HG03469 (cell line): ENCODE results near the gene F2RL3.

Experiments used
- ATAC-seq: cut with Tn5 transposase; IDR thresholded peaks from one replicate; pipeline ENCODE4 v1.9.1; 2021; ENCODE audit warnings: mild to moderate bottlenecking, moderate library complexity, moderate number of reproducible peaks; ENCODE audit not compliant: unreplicated experiment

The F2RL3 gene

DNA sequence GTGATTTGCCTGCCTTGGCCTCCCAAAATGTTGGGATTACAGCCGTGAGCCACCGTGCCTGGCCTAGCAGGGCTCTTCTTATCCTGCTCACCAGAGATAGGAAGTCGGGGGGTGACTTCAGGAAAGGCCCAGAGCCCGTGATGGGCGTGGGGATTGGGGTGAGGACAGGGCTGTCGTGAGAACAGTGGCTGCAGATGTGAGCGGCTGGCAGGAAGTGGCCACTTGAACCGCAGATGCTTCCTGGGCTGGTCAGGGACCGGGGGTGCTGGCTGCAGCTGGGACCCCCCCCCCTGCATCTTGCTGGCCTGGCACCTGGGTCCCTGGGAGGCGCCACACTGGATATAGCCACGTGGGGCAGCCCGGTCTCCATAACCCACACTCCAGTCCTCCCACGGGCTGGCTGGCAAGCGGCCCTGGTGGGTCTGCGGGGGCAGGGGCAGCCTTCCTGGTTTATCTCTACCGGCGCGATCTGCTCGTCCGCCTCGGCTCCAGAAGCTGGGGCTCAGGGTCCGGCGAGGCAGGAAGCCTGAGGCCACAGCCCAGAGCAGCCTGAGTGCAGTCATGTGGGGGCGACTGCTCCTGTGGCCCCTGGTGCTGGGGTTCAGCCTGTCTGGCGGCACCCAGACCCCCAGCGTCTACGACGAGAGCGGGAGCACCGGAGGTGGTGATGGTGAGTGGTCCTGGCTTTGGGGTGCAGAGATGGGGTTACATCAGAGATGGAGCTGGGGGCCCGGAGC, at the start of gene F2RL3:
F2RL3 (plus strand) TSS at position 371 of the 737 bp plus-strand sequence; CDS start at position 562, 191 bp downstream.
- ATAC-seq: no peak

DNA sequence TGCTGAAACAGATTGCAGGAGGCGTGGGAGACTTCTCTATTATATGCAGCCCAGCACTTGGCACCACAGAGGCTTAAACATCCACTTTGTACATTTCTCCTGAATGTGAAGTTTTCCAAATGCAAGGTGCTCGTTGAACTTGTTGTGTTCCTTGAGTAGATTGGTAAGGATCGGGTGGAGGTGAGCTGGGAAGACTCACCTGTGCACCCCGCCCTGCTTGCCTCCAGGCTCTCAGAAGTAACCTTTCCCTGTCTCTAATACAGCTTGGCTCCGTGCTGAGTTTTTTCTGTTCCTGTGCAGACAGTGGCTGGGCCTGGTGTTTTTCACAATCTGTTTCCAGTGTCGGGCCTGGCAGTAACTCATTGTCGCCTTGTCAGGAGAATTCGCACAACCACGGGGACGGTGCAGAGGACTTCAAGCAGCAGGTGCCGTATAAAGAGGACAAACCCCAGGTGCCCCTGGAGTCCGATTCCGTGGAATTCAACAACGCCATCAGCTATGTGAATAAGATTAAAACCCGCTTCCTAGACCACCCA, 47.3 kb upstream of the F2RL3 start:
- ATAC-seq: no peak

DNA sequence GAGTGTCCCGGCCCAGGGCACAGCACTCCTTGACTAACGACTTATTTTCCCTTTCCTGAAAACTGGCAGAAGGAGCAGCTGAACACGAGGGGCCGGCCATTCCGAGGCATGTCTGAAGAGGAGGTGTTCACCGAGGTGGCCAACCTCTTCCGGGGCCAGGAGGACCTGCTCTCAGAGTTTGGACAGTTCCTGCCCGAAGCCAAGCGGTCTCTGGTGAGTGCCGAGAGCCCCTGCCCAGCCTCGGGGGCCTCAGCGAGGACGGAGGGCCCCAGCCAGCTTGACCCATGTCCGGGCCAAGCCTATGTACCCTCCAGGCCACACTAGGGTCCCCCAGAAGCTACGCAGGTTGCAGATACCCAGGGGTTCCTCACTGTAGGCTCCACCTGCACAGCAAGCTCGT, 41.9 kb upstream of the F2RL3 start:
- ATAC-seq: no peak

DNA sequence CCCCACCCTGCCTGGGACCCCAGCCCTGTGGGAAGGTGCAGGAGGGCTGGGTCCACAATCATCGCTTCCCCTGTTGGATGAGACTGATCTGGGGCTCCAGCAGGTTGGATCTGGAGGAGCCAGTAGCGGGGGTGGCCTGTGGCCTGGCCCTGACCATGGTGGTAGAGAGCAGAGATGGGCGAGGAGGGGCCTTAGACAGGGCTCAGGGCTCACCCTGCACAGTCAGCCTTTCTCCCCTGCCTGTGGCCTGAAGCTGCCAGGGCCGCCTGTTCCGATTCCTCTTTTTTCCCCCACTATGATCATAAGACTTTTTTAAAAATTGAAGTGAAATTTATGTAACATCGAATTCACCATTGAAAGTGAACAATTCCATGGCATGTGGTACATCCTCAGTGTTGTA, 41.4 kb upstream of the F2RL3 start:
- ATAC-seq: no peak

DNA sequence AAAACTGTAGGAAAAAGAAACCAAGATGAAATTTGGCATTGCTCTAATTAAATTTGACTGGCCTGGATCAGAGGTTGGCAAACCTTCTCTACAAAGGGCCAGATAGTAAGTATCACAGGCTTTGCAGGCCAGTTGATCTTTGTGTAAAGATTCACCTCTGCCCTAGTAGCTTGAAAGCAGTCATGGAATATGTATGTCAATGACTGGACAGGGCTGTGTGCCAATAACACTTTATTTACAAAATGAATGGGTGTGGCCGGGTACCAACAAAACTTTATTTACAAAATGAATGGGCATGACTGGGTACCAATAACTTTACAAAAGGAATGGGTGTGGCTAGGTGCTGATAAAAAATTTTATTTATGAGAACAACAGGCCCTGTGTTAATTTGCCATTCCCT, 39.6 kb upstream of the F2RL3 start:
- ATAC-seq: no peak

DNA sequence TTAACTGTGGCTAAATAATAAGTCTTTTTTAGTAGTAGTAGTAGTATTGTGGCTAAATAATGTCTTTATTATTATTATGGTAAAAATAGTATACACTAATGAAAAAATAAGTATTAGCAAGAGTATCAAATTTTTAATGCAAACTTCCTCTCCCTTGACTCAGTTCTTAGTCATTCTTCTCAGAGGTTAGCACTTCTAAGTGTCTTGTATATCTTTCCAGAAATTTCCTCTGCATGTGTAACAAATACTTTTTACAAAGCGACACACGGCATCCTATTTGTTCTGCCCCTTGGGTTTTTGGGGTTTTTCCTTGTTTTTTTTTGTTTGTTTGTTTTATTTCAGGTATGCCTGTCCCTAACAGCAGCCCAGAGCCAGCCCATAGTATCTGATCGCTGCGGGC, 38.7 kb upstream of the F2RL3 start:
- no peak for ATAC-seq

DNA sequence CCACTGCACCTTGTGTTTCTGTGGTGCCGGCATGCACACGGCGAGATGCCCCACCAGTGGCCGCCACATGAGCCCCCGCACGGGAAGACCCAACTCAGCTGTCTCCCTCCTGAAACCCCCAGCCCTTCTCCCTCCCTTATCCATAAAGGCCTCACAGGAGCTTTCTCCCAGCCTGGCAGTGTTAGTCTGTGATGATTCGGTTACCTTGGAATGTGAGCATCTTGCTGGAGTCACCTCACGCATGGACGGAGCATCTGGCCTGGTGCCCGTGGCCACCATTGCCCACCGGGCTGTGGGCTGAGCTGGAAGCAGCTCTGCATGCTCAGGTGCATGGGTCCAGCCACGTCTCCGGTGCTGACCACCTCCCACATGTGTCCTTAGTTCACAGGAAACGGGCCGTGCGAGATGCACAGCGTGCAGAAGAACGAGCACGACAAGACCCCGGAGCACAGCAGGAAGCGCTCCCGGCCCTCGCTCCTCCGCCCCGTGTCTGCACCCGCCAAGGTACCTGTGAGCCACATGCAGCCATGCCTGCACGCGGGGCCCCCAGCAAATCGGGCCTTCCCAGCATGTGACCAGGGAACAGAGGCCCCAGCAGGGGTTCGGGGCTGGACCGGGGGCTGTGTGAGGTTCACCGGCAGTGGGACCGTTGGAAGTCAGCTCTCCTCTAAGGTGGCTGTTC, 37.6 kb upstream of the F2RL3 start:
- ATAC-seq: no peak

DNA sequence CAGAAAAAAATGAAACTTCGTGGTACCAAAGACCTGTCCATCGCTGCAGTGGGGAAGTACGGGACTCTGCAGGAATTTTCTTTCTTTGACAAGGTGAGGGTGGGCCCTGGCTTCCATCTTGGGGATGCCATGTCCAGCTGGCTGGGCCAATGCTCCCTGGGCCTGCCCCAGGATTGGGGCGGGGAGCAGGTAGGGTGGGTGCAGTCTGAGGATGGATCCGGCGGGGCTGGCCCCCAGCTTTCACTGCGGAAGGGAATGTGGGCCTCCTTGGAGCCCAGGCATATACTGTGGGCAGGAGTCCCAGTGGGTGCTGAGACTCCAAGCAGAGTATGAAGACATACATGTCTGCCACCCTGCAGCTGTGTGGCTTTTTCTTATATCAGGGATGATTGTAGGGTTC, 35.7 kb upstream of the F2RL3 start:
- no peak for ATAC-seq

DNA sequence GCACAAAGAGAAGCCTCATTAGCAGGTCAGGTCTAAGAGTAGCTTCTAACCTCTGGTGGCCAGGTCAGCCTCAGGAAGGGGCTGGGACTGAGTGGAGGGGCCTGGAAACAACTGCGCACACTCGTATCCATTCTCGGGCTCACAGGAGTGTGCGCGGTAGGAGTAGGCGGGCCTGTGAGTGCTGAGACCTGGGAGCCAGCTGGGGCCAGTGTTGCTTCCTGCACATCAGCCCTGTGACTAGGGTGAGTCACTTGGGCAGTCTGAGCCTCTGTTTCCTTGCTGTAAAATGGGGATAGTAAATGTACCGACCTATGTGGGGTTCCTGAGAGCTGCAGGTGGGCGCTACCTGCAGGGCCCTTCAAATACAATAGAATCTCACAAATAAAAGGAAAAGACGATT, 32.7 kb upstream of the F2RL3 start:
- ATAC-seq: no peak

DNA sequence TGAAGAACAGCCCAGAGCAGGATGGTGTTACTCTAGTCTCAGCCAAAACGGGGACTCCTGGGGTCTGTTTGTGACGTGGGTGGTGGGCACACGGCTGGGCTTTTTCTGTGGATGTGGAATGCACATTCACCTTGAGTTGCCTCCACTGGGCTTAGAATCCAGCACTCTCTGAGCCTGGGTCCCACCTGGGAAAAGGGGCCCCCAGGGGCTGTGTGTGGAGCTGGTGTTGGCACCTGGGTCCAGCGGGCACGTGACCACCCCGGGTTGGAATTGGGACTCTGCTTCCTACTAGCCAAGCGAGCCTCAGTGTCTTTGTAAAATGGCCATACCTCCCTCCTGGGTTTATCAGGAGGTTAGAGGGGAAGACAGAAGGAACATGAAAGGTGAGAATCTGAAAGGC, 29.2 kb upstream of the F2RL3 start:
- ATAC-seq: no peak

DNA sequence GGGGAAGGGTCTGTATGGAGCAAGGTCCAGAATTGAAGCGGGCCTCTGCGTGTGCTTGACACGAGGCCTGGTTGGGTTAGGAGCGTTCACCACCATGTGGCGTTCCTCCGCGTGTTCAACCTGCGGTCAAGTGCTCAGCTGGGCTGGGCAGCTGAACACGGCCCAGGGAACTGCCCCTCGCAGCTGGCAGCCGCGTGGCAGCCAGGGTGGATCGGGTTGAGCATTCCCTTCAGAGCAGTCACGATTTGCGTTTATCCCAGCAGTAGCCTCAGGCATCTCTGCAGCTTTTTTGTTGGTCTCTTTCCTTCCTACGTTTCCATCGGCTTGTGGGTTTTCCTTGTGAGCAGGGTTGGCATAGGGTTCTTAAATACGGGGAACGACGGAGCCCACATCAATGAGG, 28.7 kb upstream of the F2RL3 start:
- ATAC-seq: no peak

DNA sequence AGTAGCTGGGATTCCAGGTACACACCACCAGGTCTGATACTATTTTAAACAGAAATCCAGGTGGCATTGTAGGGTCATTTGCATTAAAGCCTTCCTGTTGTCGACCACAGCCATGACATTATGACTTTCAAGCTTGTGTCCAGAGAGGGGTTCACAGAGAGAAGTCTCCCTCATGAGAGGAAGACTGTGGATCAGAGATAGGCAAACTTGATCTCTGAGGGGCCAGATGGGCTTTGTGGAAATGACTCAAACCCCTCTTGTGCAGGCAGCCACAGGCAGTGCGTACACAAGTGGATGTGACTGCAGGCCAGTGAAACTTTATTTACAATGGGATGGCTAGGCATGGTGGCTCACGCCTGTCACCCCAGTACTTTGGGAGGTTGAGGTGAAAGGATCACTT, 27.8 kb upstream of the F2RL3 start:
- ATAC-seq: no peak

DNA sequence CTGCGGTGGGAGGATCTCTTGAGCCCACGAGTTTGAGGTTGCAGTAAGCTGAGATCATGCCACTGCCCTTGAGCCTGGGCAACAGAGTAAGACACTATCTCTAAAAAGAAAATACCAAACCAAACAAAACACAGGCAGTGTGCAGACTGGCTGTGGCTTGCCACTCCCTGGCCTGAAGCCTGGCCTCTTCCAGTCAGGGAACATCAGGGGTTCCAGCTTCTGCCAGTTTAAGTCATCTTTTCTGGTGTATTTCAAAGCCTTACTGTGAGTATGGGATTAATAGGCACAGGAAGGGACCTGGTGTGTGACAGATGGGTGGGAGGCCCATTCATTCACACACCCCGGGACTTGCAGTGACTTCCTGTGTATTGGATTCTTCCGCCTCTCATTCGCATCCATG, 27.0 kb upstream of the F2RL3 start:
- ATAC-seq: no peak

DNA sequence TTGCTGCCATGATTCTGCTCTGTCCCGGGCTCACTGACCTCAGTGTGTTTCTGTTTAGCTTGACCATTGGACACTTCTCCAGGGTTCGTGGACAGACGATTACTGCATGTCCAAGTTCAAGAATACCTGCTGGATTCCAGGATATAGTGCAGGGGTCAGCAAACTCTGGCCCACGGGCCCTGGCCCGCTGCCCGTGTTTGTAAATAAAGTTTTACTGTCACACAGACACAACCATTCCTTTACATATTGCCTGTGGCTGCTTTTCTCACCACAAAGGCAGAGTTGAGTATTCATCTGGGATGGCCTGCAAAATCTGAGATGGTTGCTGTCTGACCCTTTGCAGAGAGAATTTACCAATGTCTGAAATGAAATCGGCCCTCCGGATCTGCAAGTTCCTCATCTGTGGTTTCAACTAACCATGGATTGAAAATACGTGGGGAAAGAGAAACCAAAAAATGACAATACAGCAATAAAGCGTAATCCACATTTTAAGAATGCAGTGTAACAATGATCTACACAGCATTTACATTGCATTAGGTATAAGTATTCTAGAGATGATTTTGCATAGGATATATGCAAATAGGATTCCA, 25.9 kb upstream of the F2RL3 start:
- ATAC-seq: no peak

DNA sequence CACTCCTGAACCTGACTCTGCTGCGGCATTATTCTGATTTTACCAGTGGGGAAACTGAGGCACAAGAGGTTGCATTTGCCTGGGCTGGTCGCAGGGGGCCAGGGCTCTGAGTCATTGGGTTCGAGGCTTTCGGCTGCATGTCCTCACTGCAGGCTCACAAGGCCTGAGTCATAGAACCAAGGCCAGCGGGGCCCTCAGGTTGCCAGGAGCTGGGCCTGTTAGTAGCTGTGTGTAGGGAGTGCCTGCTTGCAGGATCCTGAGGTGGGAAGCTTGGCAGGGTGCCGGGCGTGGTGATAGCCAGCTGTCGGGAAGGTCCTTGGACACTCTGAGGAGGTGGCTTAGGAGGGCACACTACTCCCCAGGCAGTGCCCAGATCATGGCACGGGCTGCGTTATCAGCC, 21.6 kb upstream of the F2RL3 start:
- ATAC-seq: no peak

DNA sequence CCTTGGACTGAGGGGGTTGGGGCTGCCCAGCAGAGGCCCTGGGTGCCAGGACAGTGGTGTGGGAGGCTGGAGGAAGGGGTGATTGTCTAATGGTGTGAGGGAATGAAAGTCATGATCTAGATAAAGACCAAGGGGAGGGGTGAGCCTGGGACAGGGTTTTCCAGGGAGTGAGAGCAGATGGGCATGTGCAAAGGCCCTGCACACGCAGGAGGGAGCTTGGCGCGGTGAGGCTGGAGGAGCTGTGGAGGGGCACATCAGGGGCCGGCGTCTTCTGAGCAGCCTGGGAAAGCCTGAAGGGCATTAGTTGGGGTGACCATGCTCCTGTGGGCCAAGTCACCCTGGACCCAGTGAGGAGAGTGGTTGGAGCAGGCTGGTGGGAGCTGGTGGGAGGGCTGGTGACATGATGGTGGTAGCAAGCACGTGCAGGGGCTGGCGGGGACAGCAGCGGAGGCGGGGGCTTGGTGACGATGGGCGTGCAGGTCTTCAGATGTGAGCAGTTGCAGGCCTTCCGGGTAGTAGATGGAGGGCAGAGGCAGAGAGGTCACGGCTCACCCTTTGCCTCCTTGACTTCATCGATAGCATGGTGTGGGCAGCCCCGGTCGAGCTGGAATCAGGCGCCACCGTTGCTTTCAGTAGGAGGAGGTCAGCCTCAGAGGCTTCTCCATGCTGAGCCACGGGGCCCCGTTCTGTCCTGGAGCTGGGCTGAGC, 20.2 kb upstream of the F2RL3 start:
- ATAC-seq: no peak

DNA sequence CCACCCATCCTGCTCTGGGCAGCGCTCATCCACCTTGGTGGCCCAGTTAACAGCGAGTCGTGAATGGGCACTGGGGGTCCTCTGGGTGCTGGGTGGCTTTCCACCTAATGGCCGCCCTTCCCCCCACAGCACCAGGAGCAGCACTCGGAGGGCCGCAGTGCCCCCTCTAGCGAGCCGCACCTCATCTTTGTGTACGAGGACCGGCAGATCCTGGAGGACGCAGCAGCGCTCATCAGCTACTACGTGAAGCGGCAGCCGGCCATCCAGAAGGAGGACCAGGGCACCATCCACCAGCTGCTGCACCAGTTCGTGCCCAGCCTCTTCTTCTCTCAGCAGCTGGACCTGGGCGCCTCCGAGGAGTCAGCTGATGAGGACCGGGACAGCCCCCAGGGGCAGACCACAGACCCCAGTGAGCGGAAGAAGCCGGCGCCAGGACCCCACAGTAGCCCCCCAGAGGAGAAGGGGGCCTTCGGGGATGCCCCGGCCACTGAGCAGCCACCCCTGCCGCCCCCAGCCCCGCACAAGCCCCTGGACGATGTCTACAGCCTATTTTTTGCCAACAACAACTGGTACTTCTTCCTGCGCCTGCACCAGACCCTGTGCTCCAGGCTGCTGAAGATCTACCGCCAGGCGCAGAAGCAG, 19.3 kb upstream of the F2RL3 start:
- ATAC-seq: no peak

DNA sequence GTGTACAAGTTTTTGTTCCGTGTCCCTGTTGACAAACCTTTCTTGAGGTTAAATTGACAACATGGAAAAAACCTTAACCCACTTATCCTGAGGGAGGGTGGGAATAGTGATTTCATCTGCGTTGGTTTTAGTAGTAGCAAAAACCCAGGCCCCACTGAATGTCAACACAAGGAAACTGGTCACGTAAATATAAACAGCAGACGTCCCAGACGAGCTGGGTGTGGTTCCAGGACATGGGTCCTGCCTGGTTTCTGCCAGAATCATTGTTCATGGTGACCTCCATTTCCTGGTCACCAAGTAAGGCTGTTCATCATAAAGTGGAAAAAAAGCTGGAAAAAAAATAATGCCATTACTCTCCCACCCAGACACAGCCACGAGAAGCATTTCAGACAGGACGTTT, 16.9 kb upstream of the F2RL3 start:
- no peak for ATAC-seq

DNA sequence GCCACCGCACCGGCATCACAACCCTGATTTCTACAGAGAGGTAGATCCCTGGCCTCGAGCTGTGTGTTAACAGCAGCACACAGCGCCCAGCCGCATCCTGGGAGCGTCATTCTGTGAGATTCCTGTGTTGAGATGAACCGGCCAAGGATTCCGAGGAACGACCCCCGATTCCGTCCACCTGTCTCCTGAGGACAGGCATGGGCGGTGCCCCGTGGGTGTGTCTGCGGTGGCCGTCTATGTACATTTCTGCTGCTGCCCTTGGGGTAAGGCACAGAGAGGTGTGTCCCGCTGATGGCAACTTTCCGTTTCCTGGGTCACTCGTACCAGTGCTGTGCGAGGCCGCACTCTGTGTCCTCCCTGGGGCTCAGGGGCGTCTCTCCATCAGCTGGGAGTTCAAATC, 16.1 kb upstream of the F2RL3 start:
- ATAC-seq: no peak

DNA sequence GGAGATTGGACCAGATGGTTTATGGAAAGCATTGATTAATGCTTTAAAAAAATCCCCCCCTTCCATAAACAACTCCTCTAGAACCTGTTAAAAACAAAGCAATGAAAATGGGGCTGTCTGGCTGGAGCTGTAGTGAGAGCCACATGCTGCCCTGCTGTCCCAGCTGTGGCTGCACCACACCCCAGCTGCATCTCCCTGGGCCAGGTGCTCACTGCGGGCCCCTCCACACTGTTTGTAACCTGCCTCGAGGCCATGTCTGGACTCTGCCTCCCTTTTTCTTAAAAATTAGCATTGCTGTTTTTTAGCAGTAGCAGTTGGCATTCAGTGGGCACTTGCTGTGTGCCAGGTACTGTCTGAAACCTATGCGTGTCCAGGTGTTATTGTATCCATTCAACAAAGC, 15.2 kb upstream of the F2RL3 start:
- ATAC-seq: no peak
